Neural progenitor cell (in vitro differentiated cells): ENCODE measurements around the gene SMPD1. TPM values are rescaled to one million over a fixed set of nuclear protein-coding genes. Genes with fewer than 3 reads are reported as not detected.

Experiments used
- DNase-seq: peaks from one replicate; pipeline ENCODE4 v3.0.0-alpha.2; 2016; ENCODE audit warnings: low spot score
- H2AFZ ChIP-seq: fragments of 200-600 bp; sonication (generic); replicated peaks from 2 replicates; pipeline ENCODE4 v1.6.1; 2016; ENCODE audit warnings: antibody characterized with exemption
- H3F3A ChIP-seq: fragments of 200-600 bp; sonication (generic); 2 replicates; pipeline ENCODE4 v1.6.1; 2016; ENCODE audit warnings: antibody characterized with exemption, low read depth
- H3K27ac ChIP-seq: fragments of 200-600 bp; sonication (generic); 2 replicates; pipeline ENCODE4 v1.5.1; 2016; ENCODE audit warnings: mild to moderate bottlenecking
- H3K27me3 ChIP-seq: fragments of 200-600 bp; sonication (generic); 2 replicates; pipeline ENCODE4 v1.6.1; 2016; ENCODE audit warnings: mild to moderate bottlenecking, moderate library complexity
- H3K36me3 ChIP-seq: fragments of 200-600 bp; sonication (generic); 2 replicates; pipeline ENCODE4 v1.5.1; 2016
- H3K4me1 ChIP-seq: fragments of 200-600 bp; sonication (generic); 2 replicates; pipeline ENCODE4 v1.6.1; 2016; ENCODE audit warnings: mixed run types
- H3K4me2 ChIP-seq: fragments of 200-600 bp; sonication (generic); 2 replicates; pipeline ENCODE4 v1.6.1; 2016
- H3K4me3 ChIP-seq: fragments of 200-600 bp; sonication (generic); 2 replicates; pipeline ENCODE4 v1.5.1; 2016
- H3K79me2 ChIP-seq: fragments of 200-600 bp; sonication (generic); 2 replicates; pipeline ENCODE4 v1.6.1; 2016; ENCODE audit warnings: low read depth
- H3K9ac ChIP-seq: fragments of 200-600 bp; sonication (generic); 2 replicates; pipeline ENCODE4 v1.6.1; 2016
- H3K9me3 ChIP-seq: fragments of 200-600 bp; sonication (generic); 2 replicates; pipeline ENCODE4 v1.5.1; 2016; ENCODE audit warnings: low read depth
- H4K20me1 ChIP-seq: fragments of 200-600 bp; sonication (generic); 2 replicates; pipeline ENCODE4 v1.6.1; 2016; ENCODE audit warnings: low read depth
- H3K27ac Mint-ChIP-seq: 3 replicates; pipeline ENCODE4 v1.8.0; 2021; ENCODE audit warnings: mixed read lengths
- H3K27me3 Mint-ChIP-seq: 2 replicates; pipeline ENCODE4 v1.8.0; 2022; ENCODE audit warnings: low read depth, mild to moderate bottlenecking, inconsistent platforms, moderate library complexity, mixed read lengths; ENCODE audit not compliant: insufficient read depth
- H3K36me3 Mint-ChIP-seq: 3 replicates; pipeline ENCODE4 v1.8.0; 2021; ENCODE audit warnings: mixed read lengths
- H3K4me1 Mint-ChIP-seq: 3 replicates; pipeline ENCODE4 v1.8.0; 2021; ENCODE audit warnings: mixed read lengths
- H3K4me3 Mint-ChIP-seq: 3 replicates; pipeline ENCODE4 v1.8.0; 2021; ENCODE audit warnings: mild to moderate bottlenecking, moderate library complexity, mixed read lengths
- H3K9me3 Mint-ChIP-seq: 3 replicates; pipeline ENCODE4 v1.8.0; 2020; ENCODE audit warnings: mixed read lengths
- CTCF ChIP-seq: fragments of 200-600 bp; sonication (generic); IDR thresholded peaks from 2 replicates; pipeline ENCODE4 v1.5.1; 2017; ENCODE audit warnings: antibody characterized with exemption, mild to moderate bottlenecking
- EZH2 ChIP-seq: fragments of 200-600 bp; sonication (generic); IDR thresholded peaks from 2 replicates; pipeline ENCODE4 v1.6.1; 2017; ENCODE audit warnings: antibody characterized with exemption, mild to moderate bottlenecking, moderate library complexity
- EZH2phosphoT487 ChIP-seq: fragments of 200-600 bp; sonication (generic); IDR thresholded peaks from 2 replicates; pipeline ENCODE4 v1.6.1; 2017; ENCODE audit warnings: antibody characterized with exemption
- total RNA-seq: library from RNA; depleted of rRNA; stranded (reverse); fragments of >200 nt; gene quantifications from 2 replicates; pipeline ENCODE4 v1.2.3, GENCODE V29; 2015; ENCODE audit warnings: low replicate concordance

Gene SMPD1
- total RNA-seq, 1 donor from 2014 or later = 11.3 TPM

- H3K27me3 Mint-ChIP-seq = peaks cover 5% of the 10 kb centered on the region
- no peak for DNase-seq
- H4K20me1 ChIP-seq = no peaks in the 10 kb centered on the region
- H3K36me3 ChIP-seq = no peaks in the 10 kb centered on the region
- no peaks in the 10 kb centered on the region for H3K4me1 Mint-ChIP-seq
- no peak overlapping the region for H3K4me3 ChIP-seq
- no peak overlapping the region for H2AFZ ChIP-seq
- no peaks in the 10 kb centered on the region for H3K27me3 ChIP-seq
- H3K9me3 Mint-ChIP-seq = no peaks in the 10 kb centered on the region
- H3K9me3 ChIP-seq = no peaks in the 10 kb centered on the region
- no peak overlapping the region for H3K9ac ChIP-seq
- H3F3A ChIP-seq = no peaks in the 10 kb centered on the region
- no peaks in the 10 kb centered on the region for H3K79me2 ChIP-seq
- H3K36me3 Mint-ChIP-seq = no peaks in the 10 kb centered on the region
- no peak overlapping the region for H3K27ac Mint-ChIP-seq
- H3K27ac ChIP-seq = no peak overlapping the region
- no peak overlapping the region for H3K4me2 ChIP-seq
- no peak for TF ChIP-seq EZH2phosphoT487
- TF ChIP-seq EZH2 = no peak
- TF ChIP-seq CTCF = no peak
- H3K4me3 Mint-ChIP-seq = no peak overlapping the region
- H3K4me1 ChIP-seq = no peaks in the 10 kb centered on the region
Observed at GRCh38 chr11:6437423-6437822, 47.1 kb downstream of the SMPD1 start.

GRCh38 chr11:6437993-6438392, 47.7 kb downstream of the SMPD1 start:
- H2AFZ ChIP-seq = no peak overlapping the region
- H3K27ac Mint-ChIP-seq = no peak overlapping the region
- H3K36me3 Mint-ChIP-seq = no peaks in the 10 kb centered on the region
- no peaks in the 10 kb centered on the region for H3K4me1 Mint-ChIP-seq
- H3K9me3 Mint-ChIP-seq = no peaks in the 10 kb centered on the region
- no peak overlapping the region for H3K27ac ChIP-seq
- TF ChIP-seq EZH2phosphoT487 (no peak), CTCF (no peak), EZH2 (no peak)
- H3K27me3 Mint-ChIP-seq = peaks cover 1% of the 10 kb centered on the region
- H3K9ac ChIP-seq = no peak overlapping the region
- no peaks in the 10 kb centered on the region for H3K9me3 ChIP-seq
- H3K4me2 ChIP-seq = no peak overlapping the region
- H4K20me1 ChIP-seq = no peaks in the 10 kb centered on the region
- no peaks in the 10 kb centered on the region for H3F3A ChIP-seq
- no peaks in the 10 kb centered on the region for H3K4me1 ChIP-seq
- H3K27me3 ChIP-seq = no peaks in the 10 kb centered on the region
- no peak overlapping the region for H3K4me3 ChIP-seq
- H3K4me3 Mint-ChIP-seq = no peak overlapping the region
- no peaks in the 10 kb centered on the region for H3K79me2 ChIP-seq
- DNase-seq = no peak
- H3K36me3 ChIP-seq = no peaks in the 10 kb centered on the region

GRCh38 chr11:6438979-6439571, 48.8 kb downstream of the SMPD1 start:
- no peaks in the 10 kb centered on the region for H3K79me2 ChIP-seq
- no peaks in the 10 kb centered on the region for H3K36me3 Mint-ChIP-seq
- H3K27me3 Mint-ChIP-seq = no peaks in the 10 kb centered on the region
- H3K36me3 ChIP-seq = no peaks in the 10 kb centered on the region
- H2AFZ ChIP-seq = peak overlapping the region; percentile 63
- H3K9me3 ChIP-seq = no peaks in the 10 kb centered on the region
- peak; percentile 77 for TF ChIP-seq CTCF
- no peak for TF ChIP-seq EZH2
- H3F3A ChIP-seq = no peaks in the 10 kb centered on the region
- no peaks in the 10 kb centered on the region for H4K20me1 ChIP-seq
- H3K4me3 Mint-ChIP-seq = no peak overlapping the region
- H3K9me3 Mint-ChIP-seq = no peaks in the 10 kb centered on the region
- H3K4me3 ChIP-seq = no peak overlapping the region
- H3K4me2 ChIP-seq = no peak overlapping the region
- no peak overlapping the region for H3K27ac ChIP-seq
- no peaks in the 10 kb centered on the region for H3K4me1 ChIP-seq
- H3K27me3 ChIP-seq = no peaks in the 10 kb centered on the region
- DNase-seq = peak; percentile 69
- no peaks in the 10 kb centered on the region for H3K4me1 Mint-ChIP-seq
- H3K27ac Mint-ChIP-seq = no peak overlapping the region
- no peak overlapping the region for H3K9ac ChIP-seq
